H7 (cell line): Measurements from ENCODE around the gene C21orf58. TPM values are rescaled to one million over a fixed set of nuclear protein-coding genes. Genes with fewer than 3 reads are reported as not detected.
"Not testable (repeated sequence)": the region's sequence is repeated elsewhere in the genome, so short reads cannot be mapped to it uniquely, and the experiment has no call there.

ENCODE experiments used
- DNase-seq: peaks from one replicate; pipeline ENCODE4 v3.0.0; 2012
- H3K27me3 ChIP-seq: 2 replicates; pipeline ENCODE4 v1.6.0; 2011; ENCODE audit warnings: mild to moderate bottlenecking, low read length; ENCODE audit not compliant: control insufficient read depth, insufficient read depth
- H3K36me3 ChIP-seq: replicated peaks from 2 replicates; pipeline ENCODE4 v1.5.1; 2011; ENCODE audit warnings: low read length; ENCODE audit not compliant: control insufficient read depth, insufficient read depth
- H3K4me3 ChIP-seq: 2 replicates; pipeline ENCODE4 v1.5.1; 2011; ENCODE audit warnings: low read depth, mild to moderate bottlenecking, control low read depth, low read length, moderate library complexity; ENCODE audit not compliant: insufficient read depth
- total RNA-seq: library from RNA; depleted of rRNA; stranded (reverse); fragments of >200 nt; shearing (Covaris generic); gene quantifications from 2 replicates; pipeline ENCODE4 v1.2.3, GENCODE V29; 2014

C21orf58 gene
- total RNA-seq, 1 experiment from 2014 or later: 16.8 TPM

DNA sequence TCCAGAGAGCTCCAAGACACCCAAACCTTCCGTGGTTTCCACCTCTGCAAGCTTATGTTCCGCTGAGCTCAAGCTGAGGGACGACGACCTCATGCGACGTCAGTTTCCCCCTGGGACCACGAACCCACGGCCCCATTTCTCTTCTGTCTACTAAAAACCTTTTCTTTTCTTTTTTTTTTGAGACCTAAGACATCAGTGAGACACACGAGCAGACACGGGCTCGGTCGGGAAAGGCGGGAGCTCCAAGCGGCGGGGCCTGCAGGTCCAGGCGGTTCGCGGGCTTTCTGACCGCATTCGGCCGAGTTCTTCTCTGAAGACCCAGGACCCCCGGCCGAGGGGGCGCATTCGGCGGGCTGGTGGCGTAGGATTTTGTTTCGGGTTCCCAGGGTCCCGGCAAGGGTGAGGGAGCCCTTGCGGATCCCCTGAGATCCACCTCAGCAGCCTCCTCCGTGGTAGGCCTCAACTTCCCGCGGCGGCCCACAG is 402 bp downstream of the C21orf58 start:
- DNase-seq: no peak
- Histone ChIP-seq H3K27me3 (no peaks in the 10 kb centered on the region), H3K36me3 (peaks cover 3% of the 10 kb centered on the region), H3K4me3 (peak overlapping the region; percentile 91)

DNA sequence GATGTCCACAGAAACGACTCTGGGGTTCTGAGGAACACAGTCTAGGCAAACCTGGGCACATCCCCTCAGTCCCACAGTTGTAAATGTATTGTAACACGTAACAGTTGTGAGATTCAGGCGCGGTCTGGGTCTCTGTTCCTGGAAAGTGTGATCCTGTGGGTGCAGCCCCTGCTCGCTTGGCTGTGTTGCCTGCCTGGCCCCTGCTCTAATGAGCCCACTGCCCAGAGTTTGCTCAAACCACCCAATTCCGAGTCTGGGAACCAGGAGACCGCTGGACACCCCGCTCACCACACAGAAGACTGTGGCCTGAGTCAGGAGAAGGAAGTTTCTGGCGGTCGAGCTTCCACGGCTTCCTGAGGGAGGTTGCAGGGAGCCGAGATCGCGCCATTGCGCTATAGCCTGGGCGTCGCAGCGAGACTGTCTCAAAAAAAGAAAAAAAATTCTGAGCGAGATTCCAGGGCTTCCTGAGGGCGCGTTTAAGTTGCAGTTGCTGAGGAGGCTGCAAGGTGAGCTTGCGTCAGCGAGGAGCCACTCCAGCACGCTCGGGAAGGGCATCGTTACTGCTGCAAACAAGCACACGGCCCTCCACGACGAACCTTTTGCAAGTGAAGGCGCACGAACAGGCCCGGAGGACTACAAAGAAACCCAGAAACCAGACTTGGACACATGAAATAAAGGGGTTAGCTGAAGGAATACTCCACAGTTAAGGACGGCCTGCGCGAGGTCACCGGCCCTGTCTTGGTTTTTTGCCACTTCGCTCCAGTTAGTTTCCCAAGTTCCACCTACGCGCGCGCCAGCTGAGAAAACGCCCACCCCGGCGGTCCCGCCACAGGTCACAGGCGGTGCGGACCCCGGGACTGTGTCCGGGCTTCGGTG is 1.1 kb downstream of the C21orf58 start:
- Histone ChIP-seq H3K4me3 (peak overlapping the region; percentile 91), H3K36me3 (no peaks in the 10 kb centered on the region; the same call in 1 of the 2 replicates), H3K27me3 (no peaks in the 10 kb centered on the region)
- peak; percentile 50 for DNase-seq

DNA sequence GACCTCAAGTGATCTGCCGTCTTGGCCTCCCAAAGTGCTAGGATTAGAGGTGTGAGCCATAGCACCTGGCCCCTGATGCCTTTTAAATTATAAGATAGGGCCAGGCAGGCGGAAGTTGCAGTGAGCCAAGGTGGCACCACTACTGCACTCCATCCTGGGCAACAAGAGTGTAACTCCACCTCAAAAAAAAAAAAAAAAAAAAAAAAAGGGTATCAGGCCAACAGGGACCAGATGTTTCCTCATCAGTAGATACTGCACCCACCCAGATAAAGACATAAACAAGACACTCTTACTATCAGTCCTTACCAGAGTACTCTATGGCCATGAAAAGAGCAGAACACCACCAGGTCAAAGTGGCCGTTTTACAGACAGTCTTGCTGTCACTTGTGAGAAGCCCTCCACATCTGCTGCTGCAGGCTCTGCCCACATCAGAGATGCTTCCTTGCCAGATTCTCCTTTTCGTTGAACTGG is 3.3 kb downstream of the C21orf58 start:
- no peak for DNase-seq
- H3K4me3 ChIP-seq: no peak overlapping the region
- no peaks in the 10 kb centered on the region for H3K27me3 ChIP-seq
- peaks cover 4% of the 10 kb centered on the region; the same call in 1 of the 2 replicates for H3K36me3 ChIP-seq

GRCh38 chr21:46319186-46319585 is 4.5 kb downstream of the C21orf58 start:
- DNase-seq: no peak
- Histone ChIP-seq H3K27me3 (no peaks in the 10 kb centered on the region), H3K36me3 (peaks cover 6% of the 10 kb centered on the region), H3K4me3 (no peak overlapping the region)

- no peak for DNase-seq
- Histone ChIP-seq H3K27me3 (no peaks in the 10 kb centered on the region), H3K4me3 (no peak overlapping the region), H3K36me3 (peaks cover 6% of the 10 kb centered on the region)
Observed at GRCh38 chr21:46318464-46318845, 5.2 kb downstream of the C21orf58 start.

DNA sequence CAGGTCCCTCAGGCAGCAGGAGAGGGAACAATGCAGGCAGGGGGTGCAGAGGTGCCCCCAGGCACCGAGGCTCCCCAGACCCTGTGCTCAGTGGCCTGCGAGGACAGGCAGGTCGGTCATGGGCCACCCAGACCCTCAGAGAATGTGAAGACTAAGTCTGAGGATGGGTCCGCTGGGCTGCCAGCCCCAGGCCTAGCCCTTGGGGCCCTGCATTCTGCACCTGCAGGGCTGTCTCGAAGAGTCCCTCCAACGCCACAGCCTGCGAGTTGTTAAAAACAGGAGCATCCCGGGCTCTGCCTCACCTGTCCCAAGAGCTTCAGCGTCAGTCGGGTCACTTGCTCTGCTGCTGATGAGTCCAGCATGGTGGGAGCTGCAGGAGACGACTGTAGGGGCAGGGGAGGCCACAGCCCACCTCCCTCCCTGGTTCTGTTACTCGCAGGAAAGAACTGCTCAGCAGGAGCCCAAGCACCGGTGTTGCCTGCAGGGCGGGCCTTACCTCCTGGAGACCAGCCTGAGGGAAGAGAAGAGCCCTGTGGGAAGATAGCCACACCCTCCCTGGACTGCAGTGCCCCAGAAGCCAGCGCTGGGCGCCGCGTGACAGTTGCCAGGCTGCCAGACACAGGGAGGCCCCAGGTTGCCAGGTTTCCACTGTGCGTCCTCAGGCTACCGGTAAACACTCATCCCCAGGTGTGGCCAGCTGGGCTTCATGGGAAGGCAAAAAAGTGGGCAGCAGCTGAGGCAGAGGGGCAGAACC is 5.8 kb downstream of the C21orf58 start:
- H3K27me3 ChIP-seq: no peaks in the 10 kb centered on the region
- H3K4me3 ChIP-seq: no peak overlapping the region
- peak; percentile 85 for DNase-seq

DNA sequence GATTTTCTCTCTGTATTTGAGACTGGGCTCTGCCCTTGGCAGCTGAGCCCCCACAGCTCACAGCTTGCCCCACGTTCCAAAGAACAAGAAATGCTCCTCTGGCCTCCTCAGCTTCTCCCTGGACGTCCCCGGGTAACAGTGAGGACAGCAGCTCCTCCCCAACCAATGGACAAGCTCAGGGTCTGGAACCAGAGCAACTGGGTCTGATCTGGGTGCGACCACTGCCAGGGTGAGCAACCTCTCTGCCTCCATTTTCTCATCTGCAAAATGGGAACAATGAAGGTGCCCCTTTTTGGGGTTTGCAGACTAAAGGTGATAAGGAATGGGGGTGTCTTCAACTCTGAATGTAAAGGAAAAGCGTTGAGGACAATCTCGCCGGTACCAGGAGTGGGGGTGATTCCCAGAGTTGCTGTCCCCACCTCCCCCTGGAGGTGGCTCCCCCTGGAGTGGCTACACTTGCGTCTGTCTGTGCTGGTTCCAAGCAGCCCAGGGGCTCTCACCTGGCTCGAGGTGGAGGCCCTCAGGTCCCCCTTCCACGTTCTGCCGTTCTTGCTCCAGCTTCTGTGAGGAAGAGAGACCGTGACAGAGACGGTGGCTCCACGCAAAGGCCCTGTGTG is 6.9 kb downstream of the C21orf58 start:
- peaks cover 8% of the 10 kb centered on the region for H3K36me3 ChIP-seq
- H3K27me3 ChIP-seq: no peaks in the 10 kb centered on the region
- H3K4me3 ChIP-seq: no peak overlapping the region
- DNase-seq: peak; percentile 56

More for the DNA sequence above, 5.8 kb downstream of the C21orf58 start:
- H3K36me3 ChIP-seq: peaks cover 8% of the 10 kb centered on the region

GRCh38 chr21:46314441-46315020 is 9.1 kb downstream of the C21orf58 start:
- Histone ChIP-seq H3K4me3 (no peak overlapping the region), H3K27me3 (no peaks in the 10 kb centered on the region), H3K36me3 (peaks cover 11% of the 10 kb centered on the region)
- peak; percentile 75 for DNase-seq

GRCh38 chr21:46312949-46313348 is 10.7 kb downstream of the C21orf58 start:
- DNase-seq: no peak
- Histone ChIP-seq H3K36me3 (peaks cover 11% of the 10 kb centered on the region), H3K27me3 (no peaks in the 10 kb centered on the region)

GRCh38 chr21:46311568-46311967 is 12.1 kb downstream of the C21orf58 start:
- Histone ChIP-seq H3K36me3 (peaks cover 8% of the 10 kb centered on the region), H3K27me3 (no peaks in the 10 kb centered on the region), H3K4me3 (no peak overlapping the region)
- no peak for DNase-seq

More at GRCh38 chr21:46312949-46313348, 10.7 kb downstream of the C21orf58 start:
- no peak overlapping the region for H3K4me3 ChIP-seq

- H3K36me3 ChIP-seq, H3K4me3 ChIP-seq, DNase-seq, H3K27me3 ChIP-seq: not testable (repeated sequence)
Observed at GRCh38 chr21:46310260-46310659, 13.4 kb downstream of the C21orf58 start.

DNA sequence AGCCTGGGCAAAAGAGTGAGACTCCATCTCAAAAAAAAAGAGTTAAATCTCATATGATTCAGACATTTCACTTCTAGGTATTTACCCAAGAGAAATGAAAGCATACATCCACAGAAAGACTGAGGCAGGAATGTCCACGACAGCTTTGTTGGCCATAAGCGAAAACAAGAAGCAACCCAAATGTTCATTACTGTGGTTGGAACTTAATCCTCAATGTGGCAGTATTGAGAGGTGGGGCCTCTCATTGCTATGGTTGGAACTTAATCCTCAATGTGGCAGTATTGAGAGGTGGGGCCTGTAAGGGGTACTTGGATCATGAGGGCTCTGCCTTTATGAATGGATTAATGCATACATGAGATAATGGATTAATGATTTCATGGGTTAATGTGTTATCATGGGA is 15.2 kb downstream of the C21orf58 start:
- no peak overlapping the region for H3K4me3 ChIP-seq
- H3K36me3 ChIP-seq: peaks cover 10% of the 10 kb centered on the region
- DNase-seq: no peak
- H3K27me3 ChIP-seq: no peaks in the 10 kb centered on the region

DNA sequence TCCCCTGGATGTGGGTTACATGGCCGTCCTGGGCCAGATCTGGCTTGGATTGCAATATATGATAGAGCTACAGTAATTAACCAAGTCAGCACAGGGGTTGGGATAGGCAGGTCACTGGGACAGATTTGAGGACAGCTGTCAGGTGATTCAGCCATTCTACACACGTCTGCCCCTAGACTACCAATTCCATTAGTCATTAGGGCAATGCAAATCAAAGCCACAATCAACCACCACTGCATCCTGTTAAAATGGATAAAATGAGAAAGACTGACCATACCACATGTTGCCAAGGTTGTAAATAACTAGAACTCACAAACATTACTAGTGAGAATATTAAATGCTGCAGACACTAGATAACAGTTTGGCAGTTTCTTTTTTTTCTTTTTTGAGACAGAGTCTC is 16.0 kb downstream of the C21orf58 start:
- peaks cover 7% of the 10 kb centered on the region for H3K36me3 ChIP-seq
- no peaks in the 10 kb centered on the region for H3K27me3 ChIP-seq
- no peak for DNase-seq
- no peak overlapping the region for H3K4me3 ChIP-seq

DNA sequence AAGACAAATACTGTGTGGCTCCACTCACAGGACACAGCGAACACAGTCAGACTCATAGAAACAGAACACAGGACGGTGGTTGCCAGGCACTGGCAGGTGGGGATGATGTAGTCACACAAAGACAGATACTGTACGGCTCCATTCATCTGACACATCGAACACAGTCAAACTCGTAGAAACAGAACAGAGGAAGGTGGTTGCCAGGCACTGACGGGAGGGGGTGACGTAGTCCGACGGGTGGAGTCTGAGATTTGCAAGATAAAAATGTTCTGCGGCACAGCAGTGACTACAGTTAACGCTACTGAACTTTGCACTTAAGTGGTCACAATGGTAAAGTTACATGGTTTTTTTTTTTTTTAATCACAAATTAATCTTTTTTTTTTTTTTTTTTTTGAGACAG is 18.7 kb downstream of the C21orf58 start:
- Histone ChIP-seq H3K4me3 (no peak overlapping the region), H3K36me3 (peaks cover 8% of the 10 kb centered on the region), H3K27me3 (no peaks in the 10 kb centered on the region)
- DNase-seq: no peak
